GM12878 (cell line): ENCODE results near the gene ZNF44. TPM values are rescaled to one million over a fixed set of nuclear protein-coding genes. Genes with fewer than 3 reads are reported as not detected.

Experiments used
- E2F8 ChIP-seq: fragments of 450-650 bp; IDR thresholded peaks from 2 replicates; pipeline ENCODE4 v1.6.1; 2018; ENCODE audit warnings: mild to moderate bottlenecking, low read depth, moderate library complexity; ENCODE audit not compliant: partially characterized antibody
- EGR1 ChIP-seq, 2 experiments: IDR thresholded peaks; 1 replicate in 1 of 2; 2 replicates in 1 of 2; pipeline ENCODE4 v1.6.1; 2011 to 2012; ENCODE audit warnings: low read depth in 2 of 2, low read length in 2 of 2, borderline replicate concordance in 1 of 2, mild to moderate bottlenecking in 1 of 2, moderate library complexity in 1 of 2
- IKZF2 ChIP-seq, 2 experiments: fragments of 450-650 bp; IDR thresholded peaks; 2 replicates each; pipeline ENCODE4 v1.6.1; 2017; ENCODE audit warnings: mild to moderate bottlenecking in 2 of 2, moderate library complexity in 2 of 2
- MEF2B ChIP-seq: fragments of 450-650 bp; IDR thresholded peaks from 2 replicates; pipeline ENCODE4 v1.6.1; 2018; ENCODE audit warnings: mild to moderate bottlenecking, moderate library complexity; ENCODE audit not compliant: partially characterized antibody, poor library complexity, severe bottlenecking
- MXI1 ChIP-seq: fragments of 150-350 bp; IDR thresholded peaks from 2 replicates; pipeline ENCODE4 v1.6.1; 2011; ENCODE audit warnings: low read depth, mild to moderate bottlenecking, inconsistent platforms, low read length, improper control_type of control experiment
- NBN ChIP-seq: fragments of 450-650 bp; IDR thresholded peaks from 2 replicates; pipeline ENCODE4 v1.6.1; 2016
- PRDM15 ChIP-seq: fragments of 450-650 bp; formaldehyde crosslinking; IDR thresholded peaks from 2 replicates; pipeline ENCODE4 v1.4.0; 2020; ENCODE audit warnings: mild to moderate bottlenecking, moderate library complexity
- REST ChIP-seq: IDR thresholded peaks from 2 replicates; pipeline ENCODE4 v1.6.1; 2012; ENCODE audit warnings: mild to moderate bottlenecking, low read depth, low read length
- SKIL ChIP-seq: fragments of 450-650 bp; IDR thresholded peaks from 2 replicates; pipeline ENCODE4 v1.6.1; 2017; ENCODE audit warnings: mild to moderate bottlenecking, low read depth, inconsistent platforms; ENCODE audit not compliant: poor library complexity, severe bottlenecking
- SMAD1 ChIP-seq: fragments of 450-650 bp; IDR thresholded peaks from 2 replicates; pipeline ENCODE4 v1.6.1; 2018; ENCODE audit warnings: mild to moderate bottlenecking, low read depth; ENCODE audit not compliant: partially characterized antibody
- SREBF2 ChIP-seq: IDR thresholded peaks from 2 replicates; pipeline ENCODE4 v1.6.1; 2012; ENCODE audit warnings: mild to moderate bottlenecking, low read length
- STAT1 ChIP-seq: fragments of 450-650 bp; conservative IDR thresholded peaks from 2 replicates; pipeline ENCODE4 v1.6.1; 2014; ENCODE audit warnings: antibody characterized with exemption, mild to moderate bottlenecking
- TAF1 ChIP-seq: IDR thresholded peaks from 2 replicates; pipeline ENCODE4 v1.6.1; 2011; ENCODE audit warnings: mild to moderate bottlenecking, low read depth, low read length, borderline replicate concordance
- TCF12 ChIP-seq: IDR thresholded peaks from 2 replicates; pipeline ENCODE4 v1.6.1; 2011; ENCODE audit warnings: low read depth, mild to moderate bottlenecking, low read length
- TCF7 ChIP-seq: IDR thresholded peaks from 2 replicates; pipeline ENCODE4 v1.6.1; 2014; ENCODE audit warnings: antibody characterized with exemption, borderline replicate concordance
- ZSCAN29 ChIP-seq: fragments of 450-650 bp; IDR thresholded peaks from 2 replicates; pipeline ENCODE4 v1.6.1; 2017; ENCODE audit warnings: mild to moderate bottlenecking, moderate library complexity
- polyA plus RNA-seq, 11 experiments: library from polyadenylated mRNA; depleted of rRNA in 4 of 11; unstranded in 6 of 11; stranded (reverse) in 5 of 11; fragments of >200 nt; fragmentation: Nextera tagmentation in 4 of 11; fragmentation: Illumina TruSeq in 1 of 11; extraction: Ambion mirVana in 4 of 11; extraction: Trizol in 1 of 11; gene quantifications; 1 replicate in 1 of 11; 2 replicates in 10 of 11; pipeline versions ENCODE4 v1.2.1 to v1.2.3, GENCODE V29; 2011 to 2016; ENCODE audit warnings: inconsistent platforms in 2 of 11, missing spikeins in 2 of 11, low read depth in 1 of 11
- total RNA-seq, 4 experiments: library from RNA; depleted of rRNA in 3 of 4; stranded (reverse); fragments of >200 nt in 3 of 4; fragmentation: Illumina TruSeq in 1 of 4; extraction: Trizol in 1 of 4; gene quantifications; 2 replicates each; pipeline versions ENCODE4 v1.2.1 to v1.2.3, GENCODE V29; 2013 to 2021

ZNF44 gene
- total and polyA plus RNA-seq, 10 of the 15 experiments (the other 5 are each of a cell fraction or from before 2014, with no cell fraction given) = 3.7 to 11.3 (median 5.4) TPM

- TF ChIP-seq PRDM15 (no peak), MEF2B (peak; percentile 85), ZSCAN29 (no peak), SKIL (peak; percentile 94), TCF12 (0 out of 2 replicates have a peak, but pooled peaks have one; percentile 48), MXI1 (no peak), E2F8 (no peak), NBN (peak; percentile 54; the same call in 1 of the 2 replicates), SREBF2 (no peak), IKZF2 (IDR thresholded peaks at IDR 0.05) (peak; percentile 76 to 77), REST (no peak), STAT1 (no peak), EGR1 (IDR thresholded peaks at IDR 0.05; ENCODE audit: borderline replicate concordance in 1 of 2, low read depth in 2 of 2, low read length in 2 of 2) (peak; percentile 41 to 99), TAF1 (peak; percentile 41; the same call in 1 of the 2 replicates), TCF7 (0 out of 2 replicates have a peak, but pooled peaks have one; percentile 24), SMAD1 (no peak)
Observed at GRCh38 chr19:12331211-12331941, 36.7 kb upstream of the ZNF44 start (continued).
